SU-DHL-6 (cell line): ENCODE data around the gene MRRF.

Experiments used
- H2AFZ ChIP-seq: fragments of 200-600 bp; sonication (generic); 2 replicates; pipeline ENCODE4 v1.6.1; 2014; ENCODE audit warnings: low read depth, mild to moderate bottlenecking, moderate library complexity, mixed read lengths, antibody characterized with exemption, low read length; ENCODE audit not compliant: severe bottlenecking
- H3F3A ChIP-seq: fragments of 200-600 bp; shearing (Covaris generic); 2 replicates; pipeline ENCODE4 v1.6.0; 2016; ENCODE audit warnings: antibody characterized with exemption, mild to moderate bottlenecking; ENCODE audit not compliant: insufficient read depth
- H3K27ac ChIP-seq: fragments of 200-600 bp; sonication (generic); 2 replicates; pipeline ENCODE4 v1.5.1; 2016; ENCODE audit warnings: low read depth, mild to moderate bottlenecking, low read length, moderate library complexity, mixed read lengths
- H3K27me3 ChIP-seq: fragments of 200-600 bp; sonication (generic), shearing (Covaris generic); 2 replicates; pipeline ENCODE4 v1.6.0; 2014; ENCODE audit warnings: mild to moderate bottlenecking, low read length
- H3K36me3 ChIP-seq: fragments of 200-600 bp; sonication (generic); 2 replicates; pipeline ENCODE4 v1.6.1; 2014; ENCODE audit warnings: mild to moderate bottlenecking, low read length, mixed read lengths
- H3K4me2 ChIP-seq: fragments of 300-600, 200-600 bp; shearing (Covaris generic), sonication (generic); 2 replicates; pipeline ENCODE4 v1.6.0; 2014; ENCODE audit warnings: low read length, low read depth, mild to moderate bottlenecking; ENCODE audit not compliant: poor library complexity, severe bottlenecking
- H3K4me3 ChIP-seq: fragments of 200-600 bp; sonication (generic); 2 replicates; pipeline ENCODE4 v1.5.1; 2014; ENCODE audit warnings: antibody characterized with exemption, low read length, mild to moderate bottlenecking, mixed read lengths; ENCODE audit not compliant: insufficient read depth, poor library complexity, severe bottlenecking
- H3K79me2 ChIP-seq: fragments of 200-600 bp; sonication (generic); 2 replicates; pipeline ENCODE4 v1.6.1; 2014; ENCODE audit warnings: mild to moderate bottlenecking, low read length, moderate library complexity; ENCODE audit not compliant: insufficient read depth
- H3K9ac ChIP-seq: fragments of 200-600 bp; sonication (generic); 2 replicates; pipeline ENCODE4 v1.7.0; 2014; ENCODE audit warnings: mild to moderate bottlenecking, low read length
- H3K9me2 ChIP-seq: fragments of 200-600 bp; sonication (generic); replicated peaks from 2 replicates; pipeline ENCODE4 v1.6.1; 2014; ENCODE audit warnings: low read length; ENCODE audit not compliant: insufficient read depth
- H3K9me3 ChIP-seq: fragments of 200-600 bp; sonication (generic); 2 replicates; pipeline ENCODE4 v1.6.1; 2014; ENCODE audit warnings: low read length, mixed read lengths; ENCODE audit not compliant: insufficient read depth
- H4K20me1 ChIP-seq: fragments of 200-600 bp; sonication (generic); 2 replicates; pipeline ENCODE4 v1.6.1; 2014; ENCODE audit warnings: low read depth, mild to moderate bottlenecking, antibody characterized with exemption, low read length, moderate library complexity, mixed read lengths
- CTCF ChIP-seq: fragments of 200-600 bp; sonication (generic); IDR thresholded peaks from one replicate; pipeline ENCODE4 v1.5.1; 2017; ENCODE audit warnings: antibody characterized with exemption, mild to moderate bottlenecking, low read length, moderate library complexity; ENCODE audit not compliant: insufficient read depth, poor library complexity, severe bottlenecking
- EZH2phosphoT487 ChIP-seq: fragments of 200-600 bp; sonication (generic), shearing (Covaris generic); conservative IDR thresholded peaks from 2 replicates; pipeline ENCODE4 v1.6.1; 2018; ENCODE audit warnings: mild to moderate bottlenecking, antibody characterized with exemption, low read length, moderate library complexity, mixed read lengths

The MRRF gene

DNA sequence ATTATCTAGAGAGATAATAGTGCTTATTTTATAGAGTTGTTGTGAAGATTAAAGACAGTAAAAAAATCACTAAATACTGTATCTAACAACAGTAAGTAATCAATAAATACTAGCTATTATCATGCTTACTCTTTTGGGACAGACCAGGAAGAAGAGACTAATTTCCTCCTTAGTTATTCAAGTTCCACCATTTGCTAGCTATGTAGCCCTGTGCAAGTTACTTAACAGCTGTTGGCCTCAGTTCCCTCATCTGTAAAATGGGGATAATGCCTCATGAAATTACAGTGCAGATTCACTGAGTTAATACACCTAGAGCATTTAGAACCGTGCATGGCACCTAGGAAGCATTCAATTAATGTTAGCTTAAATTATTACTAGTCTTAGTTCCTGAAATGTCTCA is 2.6 kb upstream of the MRRF start:
- no peak overlapping the region for H3K9ac ChIP-seq
- H3K9me2 ChIP-seq: no peaks in the 10 kb centered on the region
- TF ChIP-seq CTCF: no peak
- TF ChIP-seq EZH2phosphoT487: no peak
- H4K20me1 ChIP-seq: no peaks in the 10 kb centered on the region
- no peaks in the 10 kb centered on the region for H3K27me3 ChIP-seq
- peaks cover 12% of the 10 kb centered on the region; the same call in 1 of the 2 replicates for H3K36me3 ChIP-seq
- H3K27ac ChIP-seq: no peak overlapping the region
- no peak overlapping the region for H2AFZ ChIP-seq
- H3K4me3 ChIP-seq: no peak overlapping the region
- H3K4me2 ChIP-seq: no peak overlapping the region
- H3K9me3 ChIP-seq: no peaks in the 10 kb centered on the region
- peaks cover 72% of the 10 kb centered on the region for H3K79me2 ChIP-seq
- peaks cover 13% of the 10 kb centered on the region for H3F3A ChIP-seq

DNA sequence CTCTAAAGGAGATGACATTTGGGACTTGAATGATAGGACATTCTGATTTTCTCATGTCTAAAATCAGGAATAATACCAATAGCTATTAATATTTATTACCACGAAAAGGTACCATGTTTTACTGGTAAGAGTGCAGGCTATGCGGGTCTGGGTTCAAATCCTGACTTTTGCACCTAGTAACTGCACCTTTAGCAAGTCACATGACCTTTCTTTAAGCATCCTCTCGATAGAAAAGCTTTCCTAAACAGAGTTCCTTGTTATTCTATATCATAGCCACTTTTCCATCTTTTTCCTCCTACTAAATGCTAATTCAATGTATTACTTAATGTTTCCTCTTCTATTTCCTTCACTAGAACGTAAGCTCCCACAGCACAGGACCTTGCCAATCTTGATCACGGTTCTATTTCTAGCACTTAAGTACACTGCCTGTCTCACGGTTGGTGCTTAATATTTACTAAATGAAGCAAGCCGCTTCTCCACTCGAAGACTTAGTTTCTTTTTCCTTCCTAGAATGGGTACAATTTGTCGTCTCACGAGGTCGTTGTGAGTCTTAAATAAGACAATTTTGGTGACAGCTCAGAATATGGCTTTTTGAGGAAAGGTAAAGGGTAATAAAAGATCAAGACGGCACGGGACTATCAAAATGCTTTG is 858 bp upstream of the MRRF start:
- Histone ChIP-seq H3K9ac (peak overlapping the region; percentile 89), H3K27me3 (no peaks in the 10 kb centered on the region), H3K36me3 (peaks cover 12% of the 10 kb centered on the region; the same call in 1 of the 2 replicates), H3K9me3 (no peaks in the 10 kb centered on the region), H3K9me2 (no peaks in the 10 kb centered on the region), H3K79me2 (peaks cover 80% of the 10 kb centered on the region), H2AFZ (peak overlapping the region; percentile 74), H3K27ac (peak overlapping the region; percentile 95), H4K20me1 (no peaks in the 10 kb centered on the region), H3K4me2 (peak overlapping the region; percentile 91), H3F3A (peaks cover 27% of the 10 kb centered on the region), H3K4me3 (peak overlapping the region; percentile 97)
- TF ChIP-seq CTCF: no peak
- no peak for TF ChIP-seq EZH2phosphoT487

DNA sequence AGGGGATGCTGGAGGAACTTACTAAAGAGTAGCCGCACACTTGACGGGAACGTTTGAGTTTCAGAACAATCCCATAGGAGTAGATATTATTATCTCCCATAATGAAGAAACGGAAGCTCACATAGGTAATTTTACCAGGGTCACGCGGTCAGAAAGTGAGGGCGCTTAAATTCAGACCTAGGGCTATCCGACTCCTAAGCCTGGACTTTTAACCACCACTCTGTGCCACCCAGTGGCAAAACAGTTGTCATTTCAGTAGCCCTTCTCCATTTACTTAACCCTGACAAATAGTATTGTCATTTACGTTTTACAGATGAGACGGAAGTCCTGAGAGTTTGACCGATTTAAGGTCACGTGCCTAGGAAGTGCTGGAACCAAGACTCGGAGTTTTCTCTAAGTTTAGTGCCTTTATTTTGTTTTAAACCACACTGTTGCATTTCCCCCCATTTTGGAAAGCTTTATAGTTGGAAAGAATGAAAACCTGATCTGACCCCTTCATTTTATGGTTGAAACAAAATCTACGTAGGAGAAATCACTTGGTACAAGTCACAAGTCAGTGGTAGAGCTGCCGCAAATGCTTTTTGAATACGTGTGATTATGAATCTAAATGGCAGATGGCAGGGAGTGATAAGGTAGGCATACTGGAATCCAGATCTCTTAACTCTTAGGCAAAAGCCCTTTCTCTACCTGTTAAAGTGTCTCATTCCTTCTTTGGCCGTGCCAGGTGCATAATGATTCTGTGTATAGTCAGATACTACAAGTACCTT is 650 bp downstream of the MRRF start:
- Histone ChIP-seq H3K9ac (peak overlapping the region; percentile 89), H3K4me2 (peak overlapping the region; percentile 91), H3K36me3 (peaks cover 6% of the 10 kb centered on the region; the same call in 1 of the 2 replicates), H3F3A (peaks cover 27% of the 10 kb centered on the region), H2AFZ (peak overlapping the region; percentile 22), H3K9me3 (no peaks in the 10 kb centered on the region), H4K20me1 (no peaks in the 10 kb centered on the region), H3K79me2 (peaks cover 87% of the 10 kb centered on the region), H3K9me2 (no peaks in the 10 kb centered on the region), H3K4me3 (peak overlapping the region; percentile 97), H3K27ac (peak overlapping the region; percentile 95), H3K27me3 (no peaks in the 10 kb centered on the region)
- TF ChIP-seq CTCF (no peak), EZH2phosphoT487 (no peak)
